GM18505 (cell line): ENCODE measurements around the gene CEP126.
"Not testable (repeated sequence)": the region's sequence is repeated elsewhere in the genome, so short reads cannot be mapped to it uniquely, and the experiment has no call there.

ENCODE experiments used
- ATAC-seq: cut with Tn5 transposase; IDR thresholded peaks from one replicate; pipeline ENCODE4 v1.9.1; 2021; ENCODE audit not compliant: unreplicated experiment
- POLR2A ChIP-seq: IDR thresholded peaks from 4 replicates; pipeline ENCODE4 v1.6.1; 2011; ENCODE audit warnings: borderline replicate concordance; ENCODE audit not compliant: insufficient read depth, insufficient read length; ENCODE audit errors: extremely low read depth

CEP126 gene

DNA sequence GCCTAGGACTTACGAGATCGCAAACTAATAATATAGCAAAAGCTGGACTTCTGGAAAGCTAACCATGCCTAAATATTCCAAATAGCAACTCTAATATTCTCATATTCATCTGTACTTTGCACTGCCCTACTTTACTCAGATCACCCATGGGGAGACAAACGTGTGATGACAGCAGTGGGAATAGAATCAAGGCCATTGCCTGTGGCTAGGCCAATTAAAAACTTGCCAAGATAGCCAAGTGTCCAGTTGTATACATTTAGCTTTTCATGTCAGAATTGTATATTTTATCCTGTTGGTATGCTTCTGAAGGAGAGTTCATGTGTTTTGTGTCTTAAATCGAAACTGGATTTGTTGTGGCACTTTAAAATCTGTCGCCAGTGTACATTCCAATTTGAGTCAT is 1.2 kb upstream of the CEP126 start:
- no peak for TF ChIP-seq POLR2A
- ATAC-seq: no peak

DNA sequence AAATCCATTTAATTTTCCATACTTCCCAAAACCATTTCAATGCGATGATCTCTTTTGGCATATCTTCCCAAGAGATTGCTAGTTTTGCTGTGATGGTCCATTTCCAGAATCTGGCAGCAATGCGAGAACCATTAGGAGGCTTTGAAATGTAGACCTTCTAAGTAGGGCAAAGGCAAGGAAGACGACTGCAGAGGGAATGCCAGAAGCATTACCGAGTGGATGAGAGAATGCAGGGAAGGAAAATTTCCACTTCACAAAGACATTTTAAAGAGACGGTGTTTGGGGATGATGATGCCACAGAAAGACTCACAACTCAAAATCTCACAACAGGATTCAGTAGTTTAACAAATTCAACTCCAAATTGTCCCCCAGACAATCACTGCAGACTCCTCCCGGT is 471 bp upstream of the CEP126 start:
- no peak for ATAC-seq
- no peak for TF ChIP-seq POLR2A

DNA sequence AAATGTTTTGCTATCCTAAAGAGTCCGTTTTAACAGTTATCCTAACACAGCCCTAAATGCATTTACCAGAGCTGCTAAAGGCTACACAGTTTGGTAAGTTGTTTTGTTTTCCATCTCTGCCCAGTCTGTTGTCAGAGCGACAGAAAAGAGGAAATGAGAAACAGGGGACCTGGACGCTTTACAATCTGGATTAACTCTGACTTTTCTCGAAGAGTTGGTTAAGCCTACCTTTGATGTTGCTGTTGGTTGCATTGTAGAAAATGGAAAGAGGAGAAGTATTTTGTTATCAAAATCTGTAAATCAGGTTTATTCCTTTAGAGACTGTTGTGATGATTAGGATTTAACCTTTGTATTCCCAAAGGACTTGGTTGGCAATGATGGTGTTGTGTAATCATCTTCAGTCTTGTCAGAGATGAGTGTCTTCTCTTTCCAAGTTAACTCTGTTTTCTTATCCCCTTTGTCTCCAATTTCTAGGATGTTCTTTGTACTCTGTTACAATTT is 1.0 kb downstream of the CEP126 start:
- no peak for TF ChIP-seq POLR2A
- ATAC-seq: peak; percentile 40

DNA sequence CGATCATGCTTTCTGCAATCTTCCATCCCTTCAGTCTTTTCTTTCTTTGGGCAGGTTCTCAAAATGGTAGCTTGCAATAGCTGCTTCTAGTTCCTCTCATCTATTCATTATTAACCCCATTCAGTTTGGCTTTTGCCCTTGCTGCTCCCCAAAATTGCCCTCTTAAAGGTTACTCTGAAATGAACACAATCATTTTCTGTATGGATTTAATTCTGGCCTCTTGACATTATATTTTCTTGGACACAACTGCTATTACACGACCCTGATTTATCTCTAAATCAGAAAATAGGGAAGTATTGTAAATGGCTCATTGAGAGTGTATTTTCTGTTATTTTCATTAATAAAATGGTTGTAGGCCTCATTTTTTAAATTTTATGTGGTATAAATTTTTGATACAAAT is 1.6 kb downstream of the CEP126 start, which contains the start of gene ANGPTL5:
Gene ANGPTL5 (minus strand): TSS at position 101 of the 400 bp plus-strand sequence. CDS start 8,613 bp downstream, outside the sequence.
- no peak for ATAC-seq
- no peak for TF ChIP-seq POLR2A

DNA sequence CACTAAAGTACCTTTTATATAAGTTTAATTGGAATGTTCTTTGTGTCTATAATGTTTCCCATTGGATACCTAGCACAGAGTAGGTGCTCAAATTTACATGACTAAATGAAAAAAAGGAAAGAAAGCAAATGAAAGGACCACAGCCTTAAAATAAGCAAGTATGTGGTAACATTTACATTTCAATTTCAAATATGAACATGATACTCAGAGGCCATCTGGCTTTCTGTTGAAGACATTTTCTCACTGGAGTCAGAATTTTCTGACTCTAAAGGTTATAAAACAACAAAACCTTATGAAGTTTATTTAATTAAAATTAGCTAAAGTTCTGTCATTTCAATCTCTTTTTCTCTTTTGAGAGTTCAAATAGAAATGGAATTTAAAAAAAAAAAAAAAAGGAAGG is 2.4 kb downstream of the CEP126 start:
- ATAC-seq: no peak
- no peak for TF ChIP-seq POLR2A

DNA sequence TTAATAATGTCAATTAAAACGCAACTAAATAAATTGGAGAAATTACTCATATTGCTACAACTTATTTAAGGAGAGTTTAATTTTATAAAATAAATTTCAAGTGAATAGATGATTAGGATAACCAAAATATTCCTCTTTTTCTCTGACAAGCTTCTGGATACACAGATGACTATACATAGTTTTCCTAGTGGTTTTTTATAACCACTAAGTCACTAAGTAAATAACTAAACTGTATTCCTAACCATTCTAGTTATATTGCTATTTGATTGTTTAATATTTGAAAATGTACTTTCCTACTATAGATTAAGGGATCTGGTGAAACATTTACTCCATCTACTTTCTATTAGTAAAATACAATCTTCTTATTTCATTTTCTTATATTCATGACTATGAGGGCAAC is 6.2 kb downstream of the CEP126 start:
- no peak for TF ChIP-seq POLR2A
- ATAC-seq: no peak

DNA sequence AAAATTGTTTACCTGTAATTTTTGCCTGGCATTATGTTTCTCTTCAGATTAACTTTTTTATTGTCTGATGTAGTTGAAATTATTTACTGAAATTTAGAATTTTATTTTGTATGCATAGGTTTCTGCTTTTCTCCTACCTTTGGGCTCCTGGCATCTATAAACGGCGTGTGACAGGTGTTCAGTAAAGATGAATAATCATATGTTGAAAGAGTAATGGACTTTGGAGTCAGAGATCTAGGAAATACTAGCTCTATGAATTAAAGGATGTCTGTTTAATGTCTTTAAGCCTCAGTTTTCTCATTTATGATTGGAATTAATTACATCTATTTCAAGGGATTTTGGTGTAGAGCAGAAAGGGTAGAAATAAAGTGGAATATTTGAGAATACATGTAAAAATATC is 8.7 kb downstream of the CEP126 start:
- no peak for TF ChIP-seq POLR2A
- no peak for ATAC-seq

DNA sequence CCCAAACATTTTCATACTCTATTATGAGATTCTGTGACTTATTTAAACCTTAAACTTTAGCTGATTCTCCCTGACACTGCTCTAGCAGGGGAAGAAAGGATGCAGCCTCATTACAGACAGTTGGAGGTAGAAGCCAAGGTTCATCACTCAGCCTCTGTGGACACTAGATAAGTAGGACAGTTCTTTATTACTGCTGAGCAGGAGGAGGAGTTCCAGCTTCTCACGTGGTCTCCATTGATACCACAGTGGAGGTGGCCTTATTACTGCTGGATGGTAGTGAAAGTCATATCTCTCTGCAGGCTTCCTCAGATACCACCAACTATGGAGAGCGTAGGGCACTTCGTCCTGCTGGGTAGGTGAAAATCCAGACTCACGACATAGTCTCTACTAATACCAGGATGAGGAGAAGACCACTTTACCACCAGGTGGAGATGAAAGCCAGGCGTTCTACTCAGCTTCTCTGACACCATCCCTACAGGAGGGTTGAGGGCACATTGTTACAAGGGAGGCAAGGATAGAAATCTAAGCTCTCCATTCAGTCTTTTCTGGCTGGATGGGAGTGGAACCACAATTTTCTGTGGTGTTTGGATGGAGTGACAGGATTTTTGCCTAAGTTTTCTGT is 14.6 kb downstream of the CEP126 start:
- TF ChIP-seq POLR2A: no peak
- no peak for ATAC-seq

DNA sequence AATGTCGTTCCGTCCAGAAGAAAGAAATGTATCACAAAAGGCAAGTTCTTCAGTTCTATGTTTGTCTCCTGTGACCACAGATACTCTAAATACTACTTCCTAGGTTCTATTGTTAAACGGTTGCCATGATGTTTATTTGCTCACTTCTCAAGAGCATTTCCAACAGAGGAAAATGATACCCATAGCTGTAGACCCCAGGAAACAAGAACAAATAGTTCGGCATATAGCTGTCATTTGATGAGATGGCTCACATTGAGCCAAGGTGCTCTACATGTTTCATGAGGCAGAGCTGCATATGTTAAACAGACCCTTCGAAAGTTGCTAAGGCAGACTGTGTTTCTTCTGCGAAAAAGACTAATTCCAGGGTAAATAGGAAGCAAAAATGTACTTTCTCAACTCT is 16.9 kb downstream of the CEP126 start:
- TF ChIP-seq POLR2A: no peak
- ATAC-seq: no peak

DNA sequence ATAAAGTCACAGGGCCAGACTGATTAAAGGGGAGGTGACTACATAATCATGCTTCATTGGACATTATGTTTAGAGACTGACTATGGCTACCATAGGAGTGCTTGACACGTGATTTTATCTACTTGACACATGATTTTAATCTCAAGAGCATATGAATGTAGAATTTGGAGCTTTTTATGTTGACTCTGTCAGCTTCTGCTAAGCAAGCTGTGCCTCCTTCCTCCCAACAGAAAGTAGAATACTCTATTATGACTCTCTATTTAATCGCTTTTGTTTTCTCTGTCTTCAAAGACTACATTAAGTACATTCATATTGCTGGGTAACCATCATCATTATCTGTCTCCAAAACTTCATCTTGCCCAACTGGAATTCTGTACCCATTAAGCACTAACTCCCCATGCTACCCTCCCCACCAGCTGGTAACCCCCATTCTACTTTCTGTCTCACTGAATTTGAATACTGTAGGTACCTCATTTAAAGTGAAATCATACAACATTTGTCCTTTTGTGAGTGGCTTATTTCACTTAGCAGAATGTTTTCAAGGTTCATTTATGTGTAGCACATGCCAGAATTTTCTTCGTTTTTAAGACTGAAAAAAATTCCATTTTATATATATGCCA is 26.2 kb downstream of the CEP126 start:
- TF ChIP-seq POLR2A: no peak
- no peak for ATAC-seq

DNA sequence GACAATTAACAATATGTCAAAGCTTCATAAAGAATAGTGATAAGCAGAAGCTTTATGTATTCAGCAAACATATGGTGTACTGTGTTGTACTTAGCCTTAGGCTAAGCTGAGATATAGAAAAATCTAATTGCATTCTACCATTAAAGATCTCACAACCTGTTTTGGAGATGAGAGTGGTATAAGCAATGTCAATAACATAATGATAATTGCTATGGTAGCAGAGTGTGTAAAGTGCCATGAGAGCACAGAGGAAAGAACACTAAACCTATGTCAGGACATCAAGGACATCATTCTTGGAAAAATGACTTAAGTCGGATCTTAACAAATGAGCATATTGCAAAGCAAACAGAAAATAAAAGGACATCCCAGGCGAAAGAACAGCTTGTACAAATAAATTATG is 30.1 kb downstream of the CEP126 start:
- ATAC-seq: no peak
- no peak for TF ChIP-seq POLR2A

DNA sequence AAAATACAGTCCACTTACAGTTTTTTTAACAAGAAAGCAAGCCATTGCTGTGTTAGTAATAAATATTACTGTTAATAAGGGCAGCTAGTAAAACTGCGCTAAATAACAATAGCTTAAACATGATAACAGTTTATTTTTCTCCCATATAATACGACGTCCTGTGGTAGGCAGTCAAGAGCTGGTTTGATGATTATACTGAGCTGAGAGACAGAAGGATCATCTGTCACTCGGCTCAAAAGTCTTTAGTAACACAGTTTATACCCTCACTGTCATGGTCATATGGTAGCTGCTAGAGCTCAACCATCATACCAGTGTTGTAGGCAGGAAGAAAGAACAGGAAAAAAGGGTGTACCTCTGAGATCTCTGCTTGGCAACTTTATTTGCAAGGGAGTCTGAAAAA is 30.6 kb downstream of the CEP126 start:
- no peak for ATAC-seq
- TF ChIP-seq POLR2A: no peak

DNA sequence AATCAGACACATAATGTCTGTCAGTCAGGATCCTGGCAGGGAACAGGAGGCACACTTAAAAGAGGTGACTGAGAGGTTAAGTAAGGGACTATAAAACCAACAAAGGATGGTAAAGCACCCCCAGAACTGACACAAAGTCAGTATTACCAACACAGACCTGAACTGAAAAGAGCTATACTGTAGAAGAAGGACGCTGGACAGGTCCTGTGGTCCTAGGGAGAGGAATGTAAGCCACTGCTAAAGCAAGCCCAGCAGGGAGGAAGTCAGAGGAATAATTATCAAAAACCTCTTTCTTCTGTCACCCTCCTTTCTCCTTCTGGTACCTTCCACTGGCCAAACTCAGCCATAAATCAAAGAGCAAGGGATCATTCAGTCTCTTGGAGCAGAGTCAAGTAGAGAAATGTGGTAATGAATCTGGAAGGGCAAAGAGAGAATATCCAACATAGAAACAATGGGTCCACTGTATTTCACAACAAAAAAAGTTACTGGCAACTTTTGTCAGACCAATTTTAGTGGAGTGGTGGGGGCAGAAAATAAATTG is 34.9 kb downstream of the CEP126 start:
- TF ChIP-seq POLR2A: no peak
- no peak for ATAC-seq

DNA sequence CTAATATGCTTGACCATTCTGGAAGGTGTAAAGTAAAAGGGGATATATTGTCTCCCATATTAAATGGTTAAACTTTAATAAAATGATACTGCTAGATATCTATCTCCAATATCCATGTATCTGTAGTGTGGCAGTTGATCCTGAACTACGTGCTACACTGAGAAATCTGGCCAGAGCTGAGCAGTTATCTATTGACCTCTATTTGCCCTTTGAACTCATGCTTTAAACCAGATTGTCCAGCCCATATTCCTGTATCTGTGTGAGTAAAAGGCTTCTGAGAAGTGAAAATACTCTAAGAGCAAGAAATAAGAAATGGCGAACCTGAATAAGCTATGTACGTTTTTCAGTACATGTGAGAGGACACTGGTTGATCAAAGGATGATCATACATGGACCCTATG is 40.5 kb downstream of the CEP126 start:
- ATAC-seq: no peak
- no peak for TF ChIP-seq POLR2A

DNA sequence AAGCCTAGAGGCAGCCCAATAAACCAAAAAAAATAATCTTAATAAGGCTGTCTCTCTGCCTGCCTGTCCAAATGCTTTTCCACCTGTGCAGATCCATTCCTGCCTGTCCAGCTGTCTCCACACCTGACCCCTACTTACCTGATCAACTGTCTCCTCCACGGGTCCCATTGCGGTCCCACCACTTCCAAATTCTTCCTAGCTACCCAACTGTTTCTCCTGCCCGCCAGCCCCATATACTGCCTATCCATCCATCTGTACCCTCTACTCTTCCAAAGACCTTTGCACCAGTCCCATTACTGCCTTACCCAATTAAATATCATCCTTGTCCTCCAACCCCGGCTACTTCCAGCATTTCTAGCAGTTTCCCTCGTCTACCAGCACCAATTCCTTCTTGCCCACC is 40.9 kb downstream of the CEP126 start:
- TF ChIP-seq POLR2A: no peak
- no peak for ATAC-seq

DNA sequence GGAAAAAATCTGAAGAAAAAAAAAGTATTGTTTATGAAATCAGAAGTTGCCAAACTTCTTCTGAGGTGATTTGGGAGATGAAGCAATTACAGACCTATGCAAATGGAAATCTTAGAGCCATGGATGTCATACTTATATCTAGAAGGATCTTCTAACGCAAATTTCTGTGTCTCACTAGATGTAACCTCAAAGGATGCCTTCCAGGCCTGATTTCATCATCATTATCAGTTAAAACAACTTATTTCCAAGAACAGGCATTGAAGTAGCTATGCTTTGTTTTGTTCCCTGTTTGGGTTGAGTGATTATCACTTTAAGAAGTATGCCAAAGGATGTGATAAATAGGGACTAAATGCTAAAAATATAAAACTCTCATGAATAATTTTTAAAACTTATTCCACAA is 45.4 kb downstream of the CEP126 start:
- no peak for ATAC-seq
- no peak for TF ChIP-seq POLR2A

DNA sequence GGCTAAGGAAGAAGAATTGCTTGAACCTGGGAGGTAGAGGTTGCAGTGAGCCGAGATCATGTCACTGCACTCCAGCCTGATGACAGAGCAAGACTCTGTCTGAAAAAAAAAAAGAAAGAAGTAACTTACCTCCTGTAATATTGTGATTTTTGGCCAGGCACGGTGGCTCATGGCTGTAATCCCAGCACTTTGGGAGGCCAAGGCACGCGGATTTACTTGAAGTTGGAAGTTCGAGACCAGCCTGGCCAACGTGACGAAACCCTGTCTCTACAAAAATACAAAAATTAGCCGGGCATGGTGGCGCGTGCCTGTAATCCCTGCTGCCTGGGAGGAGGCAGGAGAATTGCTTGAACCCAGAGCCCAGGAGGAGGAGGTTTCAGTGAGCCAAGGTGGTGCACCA is 49.4 kb downstream of the CEP126 start:
- ATAC-seq: not testable (repeated sequence)
